HG03025 (cell line): ENCODE data around the gene CYP17A1.
"Not testable (repeated sequence)": the region's sequence is repeated elsewhere in the genome, so short reads cannot be mapped to it uniquely, and the experiment has no call there.

Source experiments
- ATAC-seq: cut with Tn5 transposase; IDR thresholded peaks from one replicate; pipeline ENCODE4 v1.9.1; 2021; ENCODE audit warnings: mild to moderate bottlenecking, moderate library complexity; ENCODE audit not compliant: unreplicated experiment, low FRiP score

CYP17A1 gene

GRCh38 chr10:102837230-102837721, at the start of gene CYP17A1:
TSS of gene CYP17A1 (minus strand) at chr10:102837413. CDS start at chr10:102837361, 52 bp downstream.
- ATAC-seq = no peak

- ATAC-seq = no peak
Measured at GRCh38 chr10:102880256-102880655, 43.0 kb upstream of the CYP17A1 start.

- no peak for ATAC-seq
Measured at GRCh38 chr10:102878629-102879028, 41.4 kb upstream of the CYP17A1 start.

- no peak for ATAC-seq
Measured at GRCh38 chr10:102876747-102877153, 39.5 kb upstream of the CYP17A1 start.

DNA sequence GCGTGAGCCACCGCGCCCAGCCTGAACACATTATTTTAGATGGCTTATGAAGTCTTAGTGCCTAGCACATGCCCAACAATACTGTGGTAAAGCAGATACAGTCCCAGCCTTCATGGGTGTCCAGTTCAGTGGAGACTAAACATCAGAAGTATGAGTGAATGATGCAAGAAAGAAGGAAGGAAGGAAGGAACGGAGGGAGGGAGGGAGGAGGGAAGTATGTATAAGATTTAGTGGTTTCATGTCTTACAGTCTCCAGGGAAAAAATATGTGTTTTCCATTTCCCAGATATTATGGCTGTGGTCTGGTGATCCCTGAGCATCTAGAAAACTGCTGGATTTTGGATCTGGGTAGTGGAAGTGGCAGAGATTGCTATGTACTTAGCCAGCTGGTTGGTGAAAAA, 35.0 kb upstream of the CYP17A1 start:
- no peak for ATAC-seq

DNA sequence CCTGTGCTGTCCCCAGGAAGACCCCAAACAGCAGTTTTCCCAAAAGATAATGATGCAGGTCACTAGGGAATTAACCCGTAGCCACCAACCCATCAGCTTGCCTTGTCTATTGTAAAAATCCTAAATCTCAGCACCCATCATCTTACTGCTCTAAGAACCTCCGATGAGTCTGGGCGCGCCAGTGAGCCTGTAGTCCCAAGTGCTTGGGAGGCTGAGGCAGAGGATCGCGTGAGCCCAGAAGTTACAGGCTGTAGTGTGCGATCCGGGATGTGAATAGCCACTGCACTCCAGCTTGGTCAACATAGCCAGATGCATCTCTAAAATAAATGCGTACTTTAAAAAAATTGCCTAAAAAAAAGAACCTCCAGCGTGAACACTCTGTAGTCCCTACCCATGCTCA, 33.0 kb upstream of the CYP17A1 start:
- ATAC-seq = no peak

- no peak for ATAC-seq
Measured at GRCh38 chr10:102869258-102870198, 32.3 kb upstream of the CYP17A1 start, which contains the start of gene AS3MT. TSS of gene AS3MT (plus strand) at chr10:102869470. CDS start at chr10:102869593, 123 bp downstream.

- ATAC-seq = no peak
Measured at GRCh38 chr10:102868911-102869257, 31.7 kb upstream of the CYP17A1 start.

GRCh38 chr10:102865620-102866019, 28.4 kb upstream of the CYP17A1 start:
- ATAC-seq = no peak

DNA sequence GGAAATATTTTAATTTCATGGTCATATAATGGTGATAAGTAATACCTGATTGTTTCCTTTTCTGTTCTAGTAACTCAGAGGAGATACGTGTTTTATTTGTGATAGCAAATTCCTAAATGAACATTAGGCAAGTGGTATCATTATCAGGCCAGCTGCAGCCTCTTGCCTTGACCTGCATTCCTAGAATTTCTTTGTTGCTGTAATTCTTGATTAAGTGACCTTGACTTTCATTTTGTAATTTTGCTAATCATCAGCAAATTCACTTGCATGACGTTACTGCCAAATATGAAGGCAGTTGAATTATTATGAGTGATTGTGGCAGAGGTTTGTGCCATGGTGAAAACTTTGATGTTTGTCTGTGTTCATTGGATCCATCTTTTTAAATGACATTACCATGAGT, 26.4 kb upstream of the CYP17A1 start:
- ATAC-seq = no peak

- ATAC-seq = no peak
Measured at GRCh38 chr10:102859911-102860310, 22.7 kb upstream of the CYP17A1 start.

- ATAC-seq = no peak
Measured at GRCh38 chr10:102856758-102857424, 19.7 kb upstream of the CYP17A1 start.

- not testable (repeated sequence) for ATAC-seq
Measured at GRCh38 chr10:102855731-102856436, 18.7 kb upstream of the CYP17A1 start.

DNA sequence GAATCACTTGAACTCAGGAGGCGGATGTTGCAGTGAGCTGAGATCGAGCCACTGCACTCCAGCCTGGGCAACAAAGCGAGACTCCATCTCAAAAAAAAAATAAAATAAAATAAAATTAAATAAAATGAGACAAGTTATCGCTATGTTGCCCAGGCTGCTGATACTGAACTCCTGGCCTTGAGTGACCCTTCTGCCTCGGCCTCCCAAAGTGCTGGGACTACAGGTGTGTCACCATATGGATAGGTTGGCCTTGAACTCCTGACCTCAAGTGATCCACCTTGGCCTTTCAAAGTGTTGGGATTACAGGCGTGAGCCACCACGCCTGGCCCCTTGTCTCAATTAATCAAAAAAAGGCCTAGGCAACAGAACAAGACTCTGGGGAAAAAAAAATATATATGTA, 16.0 kb upstream of the CYP17A1 start:
- ATAC-seq = not testable (repeated sequence)

DNA sequence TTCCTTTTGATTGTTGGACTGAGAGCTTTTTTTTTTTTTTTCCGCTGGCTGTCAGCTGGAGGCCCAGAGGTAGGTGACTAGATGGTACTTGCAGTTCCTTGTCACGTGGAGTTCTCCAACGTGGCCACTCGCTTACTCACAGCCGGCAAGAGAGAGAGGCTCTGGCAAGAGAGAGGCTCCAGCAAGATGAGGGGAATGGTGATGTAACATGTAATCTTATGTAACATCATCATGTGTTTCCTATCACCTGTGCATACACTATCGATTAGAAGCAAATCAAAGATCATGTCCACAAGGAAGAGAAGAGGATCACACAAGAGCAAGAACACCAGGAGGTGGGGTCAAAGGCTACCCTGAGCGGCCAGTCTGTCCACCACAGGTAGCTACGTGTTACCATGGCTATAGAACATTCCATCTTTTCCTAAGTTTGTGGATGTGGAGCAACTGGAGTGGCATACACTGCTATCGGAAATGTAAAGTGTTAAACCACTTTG, 12.9 kb upstream of the CYP17A1 start:
- no peak for ATAC-seq

- ATAC-seq = no peak
Measured at GRCh38 chr10:102845352-102845902, 8.2 kb upstream of the CYP17A1 start.

DNA sequence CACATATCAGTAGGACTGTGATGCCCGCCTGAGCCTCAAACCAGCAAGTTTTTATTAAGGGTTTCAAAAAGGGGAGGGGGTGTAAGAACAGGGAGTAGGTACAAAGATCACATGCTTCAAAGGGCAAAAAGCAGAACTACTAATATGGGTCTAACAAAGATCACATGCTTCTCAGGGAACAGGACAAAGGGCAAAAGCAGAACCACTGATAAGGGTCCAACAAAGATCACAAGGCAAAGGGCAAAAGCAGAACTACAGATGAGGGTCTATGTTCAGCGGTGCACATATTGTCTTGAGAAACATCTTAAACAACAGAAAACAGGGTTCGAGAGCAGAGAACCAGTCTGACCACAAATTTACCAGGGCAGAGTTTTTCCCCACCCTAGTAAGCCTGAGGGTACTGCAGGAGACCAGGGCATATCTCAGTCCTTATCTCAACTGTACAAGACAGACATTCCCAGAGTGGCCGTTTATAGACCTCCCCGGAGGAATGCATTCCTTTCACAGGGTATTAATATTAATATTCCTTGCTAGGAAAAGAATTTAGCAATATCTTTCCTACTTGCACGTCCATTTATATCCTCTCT, 7.1 kb upstream of the CYP17A1 start:
- not testable (repeated sequence) for ATAC-seq

- ATAC-seq = not testable (repeated sequence)
Measured at GRCh38 chr10:102843139-102843538, 5.9 kb upstream of the CYP17A1 start.

GRCh38 chr10:102841827-102842345, 4.7 kb upstream of the CYP17A1 start:
- ATAC-seq = no peak
